ENCODE data around the gene OR2W3.
A peak's percentile ranks its signal among the peaks of the same experiment; 100 is the strongest.

OR2W3 gene

DNA sequence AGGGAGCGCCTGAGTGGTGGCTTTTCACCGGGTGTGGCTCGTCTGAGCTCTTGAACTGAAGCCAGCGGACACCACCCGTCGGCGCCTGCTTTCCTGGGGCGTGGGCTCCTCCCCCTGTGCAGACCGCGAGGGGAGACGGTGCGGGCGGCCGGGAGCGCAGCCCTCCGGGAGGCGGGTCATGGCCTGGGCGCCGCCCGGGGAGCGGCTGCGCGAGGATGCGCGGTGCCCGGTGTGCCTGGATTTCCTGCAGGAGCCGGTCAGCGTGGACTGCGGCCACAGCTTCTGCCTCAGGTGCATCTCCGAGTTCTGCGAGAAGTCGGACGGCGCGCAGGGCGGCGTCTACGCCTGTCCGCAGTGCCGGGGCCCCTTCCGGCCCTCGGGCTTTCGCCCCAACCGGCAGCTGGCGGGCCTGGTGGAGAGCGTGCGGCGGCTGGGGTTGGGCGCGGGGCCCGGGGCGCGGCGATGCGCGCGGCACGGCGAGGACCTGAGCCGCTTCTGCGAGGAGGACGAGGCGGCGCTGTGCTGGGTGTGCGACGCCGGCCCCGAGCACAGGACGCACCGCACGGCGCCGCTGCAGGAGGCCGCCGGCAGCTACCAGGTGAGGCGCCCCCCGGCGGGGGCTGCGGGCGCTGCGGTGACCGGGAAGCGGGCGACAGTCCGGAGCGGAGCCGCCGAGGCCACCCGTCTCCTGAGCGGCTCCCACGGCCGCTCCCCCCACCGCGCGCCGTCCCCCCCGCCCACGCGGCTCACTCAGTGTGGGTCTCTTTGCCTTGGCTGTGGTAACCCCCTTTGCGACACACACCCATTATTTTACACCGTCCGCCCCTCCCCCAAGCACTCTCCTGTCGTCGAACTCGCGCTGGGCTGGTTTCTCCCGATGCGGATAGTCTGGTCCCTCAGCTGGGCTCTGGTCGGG, 38.1 kb upstream of the OR2W3 start, which contains the start of gene TRIM58:
TRIM58 (plus strand) TSS at position 119 of the 916 bp plus-strand sequence; CDS start at position 179, 60 bp downstream.
- Histone ChIP-seq H3K27me3 (ENCODE audit: insufficient read depth, low read depth, severe bottlenecking) (peaks cover 6% of the 10 kb centered on the region), H3K36me3 (no peaks in the 10 kb centered on the region), H3K9me3 (ENCODE audit: severe bottlenecking) (no peaks in the 10 kb centered on the region), H3K4me3 (ENCODE audit: low read depth, low read length) (peak within 1 kb of the TSS; percentile 51), H3K27ac (peak within 1 kb of the TSS; percentile 49)
- DNase-seq, result peak; percentile 91
- TF ChIP-seq, protein P1, sequence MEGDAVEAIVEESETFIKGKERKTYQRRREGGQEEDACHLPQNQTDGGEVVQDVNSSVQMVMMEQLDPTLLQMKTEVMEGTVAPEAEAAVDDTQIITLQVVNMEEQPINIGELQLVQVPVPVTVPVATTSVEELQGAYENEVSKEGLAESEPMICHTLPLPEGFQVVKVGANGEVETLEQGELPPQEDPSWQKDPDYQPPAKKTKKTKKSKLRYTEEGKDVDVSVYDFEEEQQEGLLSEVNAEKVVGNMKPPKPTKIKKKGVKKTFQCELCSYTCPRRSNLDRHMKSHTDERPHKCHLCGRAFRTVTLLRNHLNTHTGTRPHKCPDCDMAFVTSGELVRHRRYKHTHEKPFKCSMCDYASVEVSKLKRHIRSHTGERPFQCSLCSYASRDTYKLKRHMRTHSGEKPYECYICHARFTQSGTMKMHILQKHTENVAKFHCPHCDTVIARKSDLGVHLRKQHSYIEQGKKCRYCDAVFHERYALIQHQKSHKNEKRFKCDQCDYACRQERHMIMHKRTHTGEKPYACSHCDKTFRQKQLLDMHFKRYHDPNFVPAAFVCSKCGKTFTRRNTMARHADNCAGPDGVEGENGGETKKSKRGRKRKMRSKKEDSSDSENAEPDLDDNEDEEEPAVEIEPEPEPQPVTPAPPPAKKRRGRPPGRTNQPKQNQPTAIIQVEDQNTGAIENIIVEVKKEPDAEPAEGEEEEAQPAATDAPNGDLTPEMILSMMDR (IDR thresholded peaks at IDR 0.05; ENCODE audit: low read depth, low read length), result peak; percentile 98

DNA sequence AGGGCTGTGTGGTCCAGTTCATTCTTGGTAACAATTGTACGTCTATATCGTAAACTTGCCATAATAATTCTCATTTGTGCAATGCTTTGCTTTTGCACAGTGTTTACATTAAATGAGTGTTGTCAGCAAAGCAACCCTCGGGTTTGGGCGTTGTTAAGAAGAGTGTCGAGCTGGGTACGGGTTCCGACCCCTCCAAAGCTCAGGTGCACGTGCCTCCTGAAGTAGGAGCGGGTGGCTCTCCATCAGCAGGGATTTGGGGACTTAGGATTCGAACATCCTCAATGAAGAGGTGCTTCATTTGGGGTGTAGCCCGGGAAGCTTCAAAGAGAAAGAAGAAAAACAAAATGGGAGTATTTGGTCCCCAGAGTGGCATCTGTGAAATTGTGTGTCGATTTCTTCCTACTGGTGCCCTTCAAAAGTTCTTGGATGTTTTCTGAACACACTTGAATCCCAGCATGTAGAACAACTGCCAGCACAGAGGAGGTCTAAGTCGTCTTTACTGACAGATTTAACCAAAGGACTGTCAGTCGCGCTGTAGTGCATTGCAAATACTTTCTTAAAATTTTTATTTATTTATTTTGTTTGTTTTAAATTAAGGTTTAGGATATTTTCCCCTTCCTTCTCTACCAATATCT, 37.3 kb upstream of the OR2W3 start:
- H3K9me3 ChIP-seq (ENCODE audit: severe bottlenecking), result no peaks in the 10 kb centered on the region
- TF ChIP-seq, protein P1 (IDR thresholded peaks at IDR 0.05; ENCODE audit: low read depth, low read length), result no peak
- no peak overlapping the region for H3K27ac ChIP-seq
- no peaks in the 10 kb centered on the region for H3K36me3 ChIP-seq
- H3K27me3 ChIP-seq (ENCODE audit: insufficient read depth, low read depth, severe bottlenecking), result peaks cover 6% of the 10 kb centered on the region
- H3K4me3 ChIP-seq (ENCODE audit: low read depth, low read length), result peak overlapping the region; percentile 51
- no peak for DNase-seq

DNA sequence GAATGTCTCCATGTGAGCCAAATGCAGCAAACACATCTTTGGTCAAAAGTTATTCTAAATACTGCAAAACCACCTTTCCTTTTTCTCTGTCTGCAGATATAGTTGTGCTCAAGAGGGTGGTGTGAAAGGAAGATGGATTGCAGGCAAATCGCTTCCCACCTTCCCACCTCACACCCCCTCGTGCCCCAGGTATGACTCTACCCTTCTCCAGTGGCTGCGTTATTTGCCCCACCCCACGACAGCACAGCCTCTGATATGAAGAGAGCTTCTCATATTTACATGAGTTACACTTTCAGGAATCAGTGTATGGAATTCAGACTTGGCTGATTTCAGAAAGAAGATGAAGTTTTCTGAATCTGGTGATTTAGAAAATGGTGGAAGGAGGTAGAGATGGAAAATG, 32.6 kb upstream of the OR2W3 start:
- DNase-seq, result no peak
- Histone ChIP-seq H3K27me3 (ENCODE audit: insufficient read depth, low read depth, severe bottlenecking) (peaks cover 9% of the 10 kb centered on the region), H3K4me3 (ENCODE audit: low read depth, low read length) (no peak overlapping the region), H3K9me3 (ENCODE audit: severe bottlenecking) (no peaks in the 10 kb centered on the region), H3K27ac (no peak overlapping the region), H3K36me3 (no peaks in the 10 kb centered on the region)
- TF ChIP-seq, protein P1 (IDR thresholded peaks at IDR 0.05; ENCODE audit: low read depth, low read length), result no peak

DNA sequence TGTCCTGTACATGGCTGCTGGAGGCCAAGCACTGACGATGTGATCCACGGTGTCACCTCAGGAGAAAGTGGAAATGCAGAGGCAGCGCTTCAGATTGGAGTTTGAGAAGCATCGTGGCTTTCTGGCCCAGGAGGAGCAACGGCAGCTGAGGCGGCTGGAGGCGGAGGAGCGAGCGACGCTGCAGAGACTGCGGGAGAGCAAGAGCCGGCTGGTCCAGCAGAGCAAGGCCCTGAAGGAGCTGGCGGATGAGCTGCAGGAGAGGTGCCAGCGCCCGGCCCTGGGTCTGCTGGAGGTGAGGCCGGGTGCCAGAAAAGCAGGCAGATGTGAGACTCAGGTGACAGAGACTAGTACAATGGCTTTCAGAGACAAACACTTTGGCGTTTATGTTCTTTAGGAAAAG, 30.7 kb upstream of the OR2W3 start:
- TF ChIP-seq, protein P1 (IDR thresholded peaks at IDR 0.05; ENCODE audit: low read depth, low read length), result no peak
- no peak for DNase-seq
- H3K4me3 ChIP-seq (ENCODE audit: low read depth, low read length), result no peak overlapping the region
- peaks cover 3% of the 10 kb centered on the region for H3K36me3 ChIP-seq
- no peak overlapping the region for H3K27ac ChIP-seq
- no peaks in the 10 kb centered on the region for H3K9me3 ChIP-seq (ENCODE audit: severe bottlenecking)
- peaks cover 4% of the 10 kb centered on the region for H3K27me3 ChIP-seq (ENCODE audit: insufficient read depth, low read depth, severe bottlenecking)

DNA sequence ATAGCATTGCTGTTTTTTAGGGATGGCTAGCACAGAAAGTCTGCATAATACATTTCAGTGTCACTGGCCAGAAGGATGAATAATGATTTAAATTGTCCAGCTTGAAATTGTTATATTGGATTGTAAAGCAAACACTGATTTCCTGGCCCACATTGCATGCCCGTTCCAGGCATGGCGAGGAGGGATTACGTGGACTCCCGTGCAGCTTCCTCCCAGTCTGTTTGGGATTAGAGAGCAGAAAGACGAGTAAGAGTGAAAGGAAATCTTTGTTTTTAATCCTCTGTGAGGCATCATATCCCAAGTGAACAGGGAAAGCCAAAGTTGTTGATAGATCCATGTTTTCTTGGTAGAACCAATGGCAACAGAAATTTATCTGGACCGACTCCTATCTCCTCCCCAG, 30.0 kb upstream of the OR2W3 start:
- peaks cover 4% of the 10 kb centered on the region for H3K27me3 ChIP-seq (ENCODE audit: insufficient read depth, low read depth, severe bottlenecking)
- peaks cover 3% of the 10 kb centered on the region for H3K36me3 ChIP-seq
- peak; percentile 79 for DNase-seq
- H3K27ac ChIP-seq, result no peak overlapping the region
- no peak overlapping the region for H3K4me3 ChIP-seq (ENCODE audit: low read depth, low read length)
- no peaks in the 10 kb centered on the region for H3K9me3 ChIP-seq (ENCODE audit: severe bottlenecking)
- TF ChIP-seq, protein P1 (IDR thresholded peaks at IDR 0.05; ENCODE audit: low read depth, low read length), result no peak

Data from WERI-Rb-1 (cell line).